GM18868 (cell line): Measurements from ENCODE around the gene CYP3A4.
"Not testable (repeated sequence)": the region's sequence is repeated elsewhere in the genome, so short reads cannot be mapped to it uniquely, and the experiment has no call there.

ENCODE experiments used
- ATAC-seq: cut with Tn5 transposase; IDR thresholded peaks from one replicate; pipeline ENCODE4 v1.9.1; 2021; ENCODE audit warnings: mild to moderate bottlenecking, moderate library complexity; ENCODE audit not compliant: unreplicated experiment

CYP3A4 gene

DNA sequence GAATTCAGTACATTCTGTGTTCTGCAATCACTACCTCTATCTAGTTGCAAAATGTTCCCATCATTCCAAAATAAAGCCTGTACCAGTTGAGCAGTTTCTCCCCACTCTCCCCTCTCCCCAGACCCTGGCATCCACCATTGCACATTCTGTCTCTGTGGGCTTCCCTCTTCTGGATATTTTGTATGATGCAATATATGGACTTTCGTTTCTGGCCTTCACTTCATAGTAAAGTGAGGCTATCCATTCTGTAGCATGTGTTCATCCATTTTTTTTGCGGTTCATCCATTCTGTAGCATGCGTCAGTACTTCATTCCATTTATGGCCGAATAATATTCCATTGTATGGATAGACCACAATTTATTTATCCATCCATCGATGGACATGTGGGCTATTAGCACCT, 9.5 kb upstream of the CYP3A4 start:
- ATAC-seq, result no peak

GRCh38 chr7:99792967-99793366, 9.0 kb upstream of the CYP3A4 start:
- ATAC-seq, result no peak

DNA sequence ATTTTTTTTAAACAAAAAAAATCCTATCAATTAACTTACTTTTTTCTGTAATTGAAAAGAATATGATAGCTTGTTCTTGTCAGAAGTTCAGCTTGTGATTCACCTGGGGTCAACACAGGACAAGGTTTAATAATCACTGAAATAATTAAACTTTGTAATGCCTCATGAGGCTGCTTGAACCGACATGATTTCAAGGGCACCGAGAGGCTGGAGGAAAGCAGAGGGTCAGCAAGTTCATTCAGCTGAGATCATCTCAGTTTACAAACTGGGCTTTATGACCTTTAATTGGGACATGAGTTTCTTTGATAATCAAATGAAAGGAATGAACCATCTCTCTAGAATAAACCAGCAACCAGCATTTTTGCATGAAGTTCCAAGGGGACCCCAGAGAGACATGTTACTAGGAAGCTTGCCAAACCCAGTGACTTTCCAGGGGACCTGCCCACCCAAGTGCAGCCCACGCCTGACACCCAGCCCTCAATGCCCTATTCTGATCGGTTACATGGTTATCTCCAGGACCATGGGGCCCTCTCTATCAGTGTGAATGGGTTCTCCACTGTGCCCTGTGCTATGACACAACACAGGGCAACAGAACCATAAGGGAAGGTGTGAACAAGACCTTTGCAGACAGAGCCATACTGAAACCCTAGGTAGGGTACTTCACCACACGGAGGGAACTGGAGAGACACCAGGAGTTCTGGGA, 7.8 kb upstream of the CYP3A4 start:
- no peak for ATAC-seq

DNA sequence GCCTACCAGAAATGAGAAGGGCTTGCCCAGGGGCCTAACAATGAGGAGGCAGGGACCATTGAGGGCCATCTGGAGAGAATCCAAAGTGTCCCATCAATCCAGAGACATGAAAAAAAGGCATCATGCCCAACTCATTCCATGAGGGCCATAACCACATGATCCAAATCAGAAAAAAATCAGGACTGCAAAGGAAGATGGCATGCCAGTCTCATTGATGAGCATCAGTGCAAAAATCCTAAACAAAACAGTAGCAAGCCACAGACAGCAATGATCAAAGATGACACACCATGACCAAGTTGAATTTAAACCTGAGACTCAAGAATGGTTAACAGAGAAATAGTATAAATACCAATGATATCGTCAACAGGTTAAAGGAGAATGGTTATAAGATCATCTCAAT, 7.0 kb upstream of the CYP3A4 start:
- ATAC-seq, result no peak

GRCh38 chr7:99790407-99790806, 6.4 kb upstream of the CYP3A4 start:
- no peak for ATAC-seq

DNA sequence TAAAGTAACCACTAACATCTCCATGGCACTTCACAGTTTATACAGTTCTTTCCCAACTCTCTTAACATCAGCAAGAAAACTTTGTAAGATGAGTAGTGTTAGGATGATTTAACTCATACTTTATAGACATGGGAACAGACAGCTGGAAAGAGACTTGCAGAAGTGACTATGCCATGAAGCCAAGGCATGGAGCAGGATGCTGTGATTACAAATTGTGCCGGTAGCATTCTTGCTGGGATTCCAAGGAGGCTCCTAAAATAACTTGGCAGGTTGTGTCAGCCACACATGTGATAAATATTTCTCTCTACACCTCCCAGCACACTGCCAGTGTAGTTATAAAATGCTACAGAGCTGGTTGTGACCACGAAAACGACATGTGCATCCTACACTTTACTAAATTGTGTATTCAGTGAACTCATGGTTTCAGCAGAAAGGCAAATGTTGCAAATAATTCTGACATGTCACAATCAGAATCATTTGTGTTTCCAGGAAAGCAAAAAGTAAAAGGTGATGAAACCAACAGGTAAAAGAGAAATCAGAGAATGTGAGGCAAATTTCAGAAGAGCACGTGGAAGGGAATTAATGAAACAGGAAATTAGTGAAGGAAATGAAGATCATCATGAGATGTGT, 5.6 kb upstream of the CYP3A4 start:
- ATAC-seq, result no peak

- ATAC-seq, result no peak
These were observed 4.6 kb upstream of the CYP3A4 start for GRCh38 chr7:99788554-99788953.

- no peak for ATAC-seq
These were observed 2.8 kb upstream of the CYP3A4 start for GRCh38 chr7:99786726-99787335.

DNA sequence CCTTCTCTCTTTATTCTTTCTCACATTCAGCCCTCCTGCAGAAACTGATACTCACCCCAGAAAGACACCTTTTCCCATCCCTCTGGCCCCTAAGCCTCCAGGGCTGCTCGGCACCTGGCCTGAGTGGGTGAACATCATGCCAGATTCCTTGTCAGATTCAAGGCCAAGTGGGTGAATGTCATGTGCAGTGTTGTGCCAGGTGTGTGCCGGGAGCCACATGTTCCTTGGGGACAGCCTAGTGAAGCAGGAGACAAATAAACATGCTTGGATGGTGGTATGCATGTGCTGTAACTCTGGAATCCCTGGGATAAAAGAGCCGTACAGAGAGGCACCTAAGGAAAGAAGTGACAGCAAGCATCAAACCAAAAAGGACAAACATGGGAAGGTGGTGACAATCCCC, 1.7 kb upstream of the CYP3A4 start:
- not testable (repeated sequence) for ATAC-seq

- no peak for ATAC-seq
These were observed 1.7 kb downstream of the CYP3A4 start for GRCh38 chr7:99782012-99782953.

DNA sequence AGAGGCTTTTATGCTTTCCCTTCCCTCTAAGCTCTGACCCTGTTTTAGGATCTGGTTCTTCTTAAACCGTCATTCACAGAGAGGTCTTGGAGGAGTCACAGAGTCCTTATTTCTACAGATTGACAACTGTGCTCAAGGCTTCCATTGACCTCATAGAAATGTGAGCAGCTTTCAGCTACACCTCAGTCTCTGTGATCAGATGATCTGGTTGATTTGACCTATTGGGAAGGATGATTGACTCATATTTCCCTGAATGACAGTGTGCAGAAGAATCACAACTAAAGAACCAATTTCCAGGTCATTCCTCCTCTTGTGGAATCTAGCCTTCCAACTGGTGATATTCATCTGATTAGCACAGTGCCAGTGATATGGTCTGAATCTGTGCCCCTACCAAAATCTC, 3.4 kb downstream of the CYP3A4 start:
- ATAC-seq, result no peak

DNA sequence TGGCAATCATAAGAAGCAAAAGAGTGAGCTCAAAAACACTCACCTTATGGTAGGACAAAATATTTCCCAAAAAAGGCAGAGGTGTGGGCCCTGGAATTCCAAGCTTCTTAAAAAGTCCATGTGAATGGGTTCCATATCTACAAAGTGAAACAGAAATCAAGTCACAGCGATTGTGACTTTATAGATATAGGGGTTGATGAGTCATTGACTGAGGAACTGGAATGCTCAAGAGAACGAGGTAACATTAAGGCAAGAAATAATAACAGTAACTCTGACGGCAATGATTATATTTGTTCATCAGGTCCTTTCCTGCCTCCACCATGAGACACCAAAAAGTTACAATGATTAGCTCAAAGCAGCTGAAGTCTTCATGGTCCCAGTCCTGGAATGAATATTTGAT, 4.0 kb downstream of the CYP3A4 start:
- no peak for ATAC-seq

DNA sequence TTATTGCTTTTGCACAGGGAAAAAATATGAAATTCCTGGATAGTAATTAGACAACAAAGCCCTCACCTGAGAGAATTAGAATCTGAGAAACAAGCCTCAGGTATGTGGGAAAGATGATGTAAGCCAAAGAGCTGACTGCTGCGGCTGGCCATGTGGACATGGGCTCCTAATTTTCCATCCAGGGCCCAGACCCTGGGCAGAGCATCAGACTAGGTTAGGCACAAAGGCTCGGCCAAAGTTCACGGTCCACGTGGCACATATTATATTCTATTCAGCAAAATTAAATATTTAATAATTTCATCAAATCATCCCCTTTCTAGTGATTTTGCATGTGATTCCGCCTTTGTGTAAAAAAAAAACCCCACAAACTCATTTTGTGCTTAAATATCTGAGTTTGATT, 5.1 kb downstream of the CYP3A4 start:
- no peak for ATAC-seq

DNA sequence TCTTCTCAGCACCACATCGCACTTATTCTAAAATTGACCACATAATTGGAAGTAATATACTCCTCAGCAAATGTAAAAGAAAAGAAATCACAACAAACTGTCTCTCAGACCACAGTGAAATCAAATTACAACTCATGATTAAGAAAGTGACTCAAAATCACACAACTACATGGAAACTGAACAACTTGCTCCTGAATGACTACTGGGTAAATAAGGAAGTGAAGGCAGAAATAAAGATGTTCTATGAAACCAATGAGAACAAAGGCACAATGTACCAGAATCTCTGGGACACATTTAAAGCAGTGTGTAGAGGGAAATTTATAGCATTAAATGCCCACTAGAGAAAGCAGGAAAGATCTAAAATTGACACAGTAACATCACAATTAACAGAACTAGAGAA, 10.6 kb downstream of the CYP3A4 start:
- ATAC-seq, result not testable (repeated sequence)

DNA sequence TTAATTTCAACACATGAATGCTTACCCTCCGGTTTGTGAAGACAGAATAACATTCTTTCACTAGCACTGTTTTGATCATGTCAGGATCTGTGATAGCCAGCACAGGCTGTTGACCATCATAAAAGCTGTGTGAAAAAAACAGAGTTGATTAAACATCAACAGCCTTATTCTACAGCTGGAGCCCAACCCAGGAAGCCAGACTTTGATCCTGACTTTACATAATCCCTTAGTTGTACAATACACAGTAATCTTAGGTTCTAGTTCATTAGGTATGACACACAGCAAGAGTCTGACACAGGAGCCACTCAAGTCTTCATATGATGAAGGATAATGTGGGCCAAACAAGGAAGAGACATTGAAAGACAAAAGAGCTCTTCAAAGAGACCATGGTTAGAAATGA, 11.4 kb downstream of the CYP3A4 start:
- no peak for ATAC-seq

- not testable (repeated sequence) for ATAC-seq
These were observed 14.5 kb downstream of the CYP3A4 start for GRCh38 chr7:99769494-99769893.

DNA sequence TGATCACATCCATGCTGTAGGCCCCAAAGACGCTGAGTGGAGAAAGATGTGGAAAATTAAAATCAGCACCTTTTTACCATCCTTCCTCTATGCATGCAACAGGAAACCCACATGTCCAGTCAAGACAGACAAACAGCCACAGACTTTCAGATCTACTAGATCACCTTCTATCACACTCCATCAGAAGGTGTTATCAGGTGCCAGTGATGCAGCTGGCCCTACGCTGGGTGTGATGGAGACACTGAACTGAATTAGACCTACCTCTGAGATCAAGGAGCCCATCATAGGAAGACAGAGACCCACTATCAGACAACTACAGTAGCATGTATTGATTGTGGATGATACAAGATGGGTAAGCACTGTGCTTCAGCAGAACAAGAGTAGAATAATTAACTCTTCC, 15.5 kb downstream of the CYP3A4 start:
- no peak for ATAC-seq

DNA sequence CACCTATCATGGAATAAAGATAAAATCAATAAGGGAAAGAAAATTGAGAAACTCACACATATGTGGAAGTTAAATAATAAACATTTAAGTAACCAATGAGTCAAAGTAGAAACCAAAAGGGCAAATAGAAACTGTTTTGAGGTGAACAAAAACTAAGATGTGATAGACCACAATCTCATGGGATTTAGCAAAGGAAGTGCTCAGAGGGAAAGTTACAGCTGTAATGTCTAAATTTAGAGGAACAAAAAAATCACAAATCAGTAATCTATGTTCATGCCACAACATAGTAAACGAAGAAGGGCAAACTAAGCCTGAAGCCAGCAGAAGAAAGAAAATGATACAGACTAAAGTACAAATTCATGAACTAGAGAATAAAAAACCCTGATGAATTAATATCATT, 16.3 kb downstream of the CYP3A4 start:
- peak; percentile 61 for ATAC-seq

DNA sequence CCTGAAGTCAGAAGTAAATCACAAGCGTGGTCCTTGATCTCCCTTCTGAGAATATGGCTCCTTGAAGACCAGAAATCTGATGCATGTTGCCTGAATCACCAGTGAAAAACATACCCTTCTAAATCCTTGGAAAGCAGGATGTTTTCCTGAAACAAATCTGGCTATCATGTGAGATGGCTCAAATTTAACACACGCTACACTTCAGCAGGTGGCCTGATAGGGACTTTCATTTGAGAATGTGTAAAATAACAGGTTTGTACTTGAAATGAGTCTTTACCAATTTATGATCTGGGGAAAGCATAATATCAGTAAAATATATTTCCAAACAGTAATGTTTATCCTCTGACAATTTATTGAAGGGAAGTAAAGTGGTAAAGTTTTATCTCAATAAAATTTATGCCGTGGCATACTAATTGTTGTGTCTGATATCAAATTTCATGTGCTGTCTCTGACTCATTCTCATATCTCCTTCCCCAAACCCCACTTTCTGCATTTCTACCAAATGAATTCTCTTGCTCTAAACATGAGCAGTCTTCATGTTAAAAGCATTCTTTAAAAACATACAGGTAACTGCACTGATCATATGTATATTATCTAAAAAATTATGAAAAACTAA, 17.4 kb downstream of the CYP3A4 start:
- no peak for ATAC-seq

GRCh38 chr7:99764478-99764877, 19.5 kb downstream of the CYP3A4 start:
- no peak for ATAC-seq
